Measurements from ENCODE around the gene KLHDC1. TPM values are rescaled to one million over a fixed set of nuclear protein-coding genes. Genes with fewer than 3 reads are reported as not detected.
"Not testable (repeated sequence)": the region's sequence is repeated elsewhere in the genome, so short reads cannot be mapped to it uniquely, and the experiment has no call there.

The KLHDC1 gene
- total RNA-seq, 1 experiment from 2014 or later: 0.98 TPM

- CTCF ChIA-PET: interaction anchor here (1.3 kb wide), 1 partner anchor 58 kb away, joined by 4 read pairs; no protein-coding TSS in a partner anchor
- TSS peak; percentile 19 for BruUV-seq (replicated peaks)
- no peaks in the 10 kb centered on the region for H4K20me1 ChIP-seq (ENCODE audit: insufficient read depth)
- RAD21 ChIA-PET (ENCODE audit: low non-redundant PET in 1 of 2, low total read pairs in 2 of 2, uncharacterized antibody in 2 of 2, unreplicated experiment in 2 of 2): no interaction called here
- intact Hi-C loops (cut with micrococcal nuclease): no loop called here
- no peaks in the 10 kb centered on the region for H3K27me3 ChIP-seq (ENCODE audit: insufficient read depth, low read length)
- peak overlapping the region; percentile 67 for H3K9ac ChIP-seq (ENCODE audit: low read length)
- no peak for ATAC-seq
- TF ChIP-seq FOSL1 (IDR thresholded peaks at IDR 0.05; ENCODE audit: low read depth) (no peak), ZBTB33 (IDR thresholded peaks at IDR 0.05; ENCODE audit: extremely low read depth, insufficient replicate concordance, low read length) (no peak), SIN3A (IDR thresholded peaks at IDR 0.05; ENCODE audit: low read depth) (no peak), POLR2A (IDR thresholded peaks at IDR 0.05; ENCODE audit: borderline replicate concordance, extremely low read depth, insufficient read depth, insufficient read length) (no peak), YY1 (IDR thresholded peaks at IDR 0.05; ENCODE audit: extremely low read depth, insufficient replicate concordance, low read depth, low read length) (no peak), REST (IDR thresholded peaks at IDR 0.05; ENCODE audit: low read depth) (no peak), CEBPB (IDR thresholded peaks at IDR 0.05; ENCODE audit: low read depth) (no peak), SP1 (IDR thresholded peaks at IDR 0.05; ENCODE audit: low read depth) (no peak), ATF3 (IDR thresholded peaks at IDR 0.05) (no peak), MAX (IDR thresholded peaks at IDR 0.05) (no peak), JUND (IDR thresholded peaks at IDR 0.05) (no peak)
- peaks cover 4% of the 10 kb centered on the region for H3K79me2 ChIP-seq (ENCODE audit: insufficient read depth, low read length)
- DNase-seq (ENCODE audit: low read depth, low spot score): no peak
- H3K9me2 ChIP-seq (ENCODE audit: insufficient read depth): no peaks in the 10 kb centered on the region
- peak overlapping the region; percentile 79 for H3K4me2 ChIP-seq (ENCODE audit: low read length)
- no peak overlapping the region for H2AFZ ChIP-seq (ENCODE audit: low read depth, low read length, poor library complexity, severe bottlenecking)
- no peaks in the 10 kb centered on the region for H3K36me3 ChIP-seq (ENCODE audit: control insufficient read depth in 1 of 2, insufficient read depth in 2 of 2, low read length in 2 of 2)
- peak overlapping the region; percentile 75 for H3K27ac ChIP-seq (ENCODE audit: low read depth, low read length)
- peak overlapping the region; percentile 44 to 63 for H3K4me3 ChIP-seq (replicated peaks in 1 of 2; ENCODE audit: low read depth in 1 of 2, low read length in 2 of 2)
- peaks cover 9 to 45% of the 10 kb centered on the region in 2 experiments for H3K4me1 ChIP-seq (ENCODE audit: control insufficient read depth in 1 of 2, insufficient read depth in 2 of 2, low read length in 2 of 2)
- POLR2A ChIA-PET: interaction anchor here (1.2 kb wide), 1 partner anchor 75 kb away, joined by 4 read pairs; no protein-coding TSS in a partner anchor
- H3K9me3 ChIP-seq (ENCODE audit: control insufficient read depth in 1 of 2, insufficient read depth in 1 of 2, low read depth in 1 of 2, low read length in 2 of 2): no peaks in the 10 kb centered on the region
Measured at GRCh38 chr14:49692193-49692757, 645 bp upstream of the KLHDC1 start.

GRCh38 chr14:49693735-49694124 is 810 bp downstream of the KLHDC1 start:
- H3K9me2 ChIP-seq (ENCODE audit: insufficient read depth); DNase-seq (ENCODE audit: low read depth, low spot score); POLR2A ChIA-PET; H3K9me3 ChIP-seq (ENCODE audit: control insufficient read depth in 1 of 2, insufficient read depth in 1 of 2, low read depth in 1 of 2, low read length in 2 of 2); H3K36me3 ChIP-seq (ENCODE audit: control insufficient read depth in 1 of 2, insufficient read depth in 2 of 2, low read length in 2 of 2); intact Hi-C loops (cut with micrococcal nuclease); H3K27ac ChIP-seq (ENCODE audit: low read depth, low read length); RAD21 ChIA-PET (ENCODE audit: low non-redundant PET in 1 of 2, low total read pairs in 2 of 2, uncharacterized antibody in 2 of 2, unreplicated experiment in 2 of 2); H4K20me1 ChIP-seq (ENCODE audit: insufficient read depth); H2AFZ ChIP-seq (ENCODE audit: low read depth, low read length, poor library complexity, severe bottlenecking); H3K27me3 ChIP-seq (ENCODE audit: insufficient read depth, low read length); ATAC-seq; CTCF ChIA-PET; H3K79me2 ChIP-seq (ENCODE audit: insufficient read depth, low read length); BruUV-seq (replicated peaks): not testable (repeated sequence)
- peak overlapping the region; percentile 40 for H3K9ac ChIP-seq (ENCODE audit: low read length)
- peak overlapping the region; percentile 44 to 63 for H3K4me3 ChIP-seq (replicated peaks in 1 of 2; ENCODE audit: low read depth in 1 of 2, low read length in 2 of 2)
- peaks cover 9 to 38% of the 10 kb centered on the region in 2 experiments for H3K4me1 ChIP-seq (ENCODE audit: control insufficient read depth in 1 of 2, insufficient read depth in 2 of 2, low read length in 2 of 2)
- peak overlapping the region; percentile 79 for H3K4me2 ChIP-seq (ENCODE audit: low read length)

Measured in HCT116 (cell line).